GM12865 (cell line): Measurements from ENCODE around the gene DDX25.

Source experiments
- DNase-seq: peaks from one replicate; pipeline ENCODE4 v3.0.0; 2010; ENCODE audit warnings: low read depth
- H3K4me3 ChIP-seq: 2 replicates; pipeline ENCODE4 v1.5.1; 2011; ENCODE audit warnings: mild to moderate bottlenecking, low read depth, low read length, control low read depth
- TF ChIP-seq, protein P1 (sequence below): IDR thresholded peaks from 2 replicates; pipeline ENCODE4 v1.5.1; 2011; ENCODE audit warnings: low read length, control low read depth, low read depth, inconsistent platforms; ENCODE audit not compliant: insufficient read depth; ENCODE audit errors: missing control alignments

DDX25 gene

DNA sequence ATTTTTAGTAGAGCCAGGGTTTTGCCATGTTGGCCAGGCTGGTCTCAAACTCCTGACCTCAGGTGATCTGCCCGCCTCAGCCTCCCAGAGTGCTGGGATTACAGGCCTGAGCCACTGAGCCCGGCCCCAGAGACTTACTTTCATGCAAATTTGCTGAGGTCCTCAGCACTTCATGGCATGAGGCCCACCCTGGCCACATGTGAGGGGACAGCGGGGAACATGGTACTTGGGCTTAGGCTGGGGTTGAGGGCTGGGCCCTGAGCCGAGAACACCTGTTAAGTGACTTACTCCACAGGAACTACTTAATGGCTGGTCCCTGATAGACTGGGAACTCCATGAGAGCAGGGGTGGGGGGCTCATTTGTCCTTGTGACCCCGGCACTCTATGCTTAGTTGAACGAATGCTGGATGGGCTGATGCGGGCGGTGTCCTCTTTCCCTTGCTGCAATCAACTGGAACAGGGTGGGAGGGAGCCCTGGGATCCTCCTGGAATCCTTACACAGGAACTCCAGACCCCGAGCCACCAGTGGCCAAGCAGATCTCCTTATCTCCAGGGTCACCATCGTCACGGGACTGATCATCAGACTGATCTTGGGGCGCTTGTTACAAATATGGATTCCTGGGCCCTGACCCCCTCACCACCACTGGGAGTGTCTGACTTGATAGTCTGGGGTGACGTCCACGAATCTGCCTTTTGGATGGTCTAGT lies 42.6 kb downstream of the DDX25 start:
- TF ChIP-seq, protein P1, sequence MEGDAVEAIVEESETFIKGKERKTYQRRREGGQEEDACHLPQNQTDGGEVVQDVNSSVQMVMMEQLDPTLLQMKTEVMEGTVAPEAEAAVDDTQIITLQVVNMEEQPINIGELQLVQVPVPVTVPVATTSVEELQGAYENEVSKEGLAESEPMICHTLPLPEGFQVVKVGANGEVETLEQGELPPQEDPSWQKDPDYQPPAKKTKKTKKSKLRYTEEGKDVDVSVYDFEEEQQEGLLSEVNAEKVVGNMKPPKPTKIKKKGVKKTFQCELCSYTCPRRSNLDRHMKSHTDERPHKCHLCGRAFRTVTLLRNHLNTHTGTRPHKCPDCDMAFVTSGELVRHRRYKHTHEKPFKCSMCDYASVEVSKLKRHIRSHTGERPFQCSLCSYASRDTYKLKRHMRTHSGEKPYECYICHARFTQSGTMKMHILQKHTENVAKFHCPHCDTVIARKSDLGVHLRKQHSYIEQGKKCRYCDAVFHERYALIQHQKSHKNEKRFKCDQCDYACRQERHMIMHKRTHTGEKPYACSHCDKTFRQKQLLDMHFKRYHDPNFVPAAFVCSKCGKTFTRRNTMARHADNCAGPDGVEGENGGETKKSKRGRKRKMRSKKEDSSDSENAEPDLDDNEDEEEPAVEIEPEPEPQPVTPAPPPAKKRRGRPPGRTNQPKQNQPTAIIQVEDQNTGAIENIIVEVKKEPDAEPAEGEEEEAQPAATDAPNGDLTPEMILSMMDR: no peak
- DNase-seq: no peak

DNA sequence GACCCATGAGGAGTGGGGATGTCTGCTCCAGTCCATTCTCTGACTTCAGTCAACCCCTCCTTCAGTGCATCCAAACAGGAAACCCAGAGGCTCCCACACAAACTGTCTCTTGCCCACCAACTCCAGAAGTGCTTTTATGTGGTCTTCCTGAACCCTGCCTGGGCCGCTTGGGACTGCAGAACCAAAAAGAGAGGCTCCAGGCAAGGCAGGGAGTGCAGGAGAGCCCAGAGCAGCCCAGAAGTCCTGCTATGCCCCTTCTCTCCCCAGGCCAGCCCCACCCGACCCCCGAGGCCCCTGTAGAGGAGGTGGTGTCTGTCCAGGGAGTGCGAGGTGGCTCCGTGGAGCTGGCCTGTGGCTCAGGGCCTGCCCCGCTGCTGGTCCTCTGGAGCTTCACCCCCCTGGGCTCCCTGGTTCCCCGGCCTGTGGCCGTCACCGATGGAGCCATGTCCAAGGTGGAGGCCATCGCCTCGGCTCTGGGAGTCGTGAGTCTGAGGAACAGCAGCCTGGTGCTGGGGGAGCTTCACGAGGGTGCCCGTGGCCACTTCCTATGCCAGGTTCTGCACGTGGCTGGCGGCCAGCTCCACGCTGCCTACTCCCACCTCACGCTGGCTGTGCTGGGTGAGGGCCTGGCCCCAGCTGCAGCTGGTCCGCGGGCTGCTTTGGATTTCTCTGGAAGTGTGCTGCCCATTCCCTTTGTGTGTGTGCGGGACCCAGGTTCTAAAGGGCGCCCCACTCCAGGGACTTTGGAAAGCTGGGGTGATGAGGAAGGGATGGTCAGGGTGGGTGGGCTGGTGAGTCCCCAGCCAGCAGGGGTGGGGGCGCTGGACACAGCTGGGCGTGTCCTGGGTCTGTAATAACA lies 43.3 kb downstream of the DDX25 start:
- TF ChIP-seq, protein P1: no peak
- no peak for DNase-seq
- H3K4me3 ChIP-seq: no peak overlapping the region

More for the DNA sequence above, 42.6 kb downstream of the DDX25 start:
- no peak overlapping the region for H3K4me3 ChIP-seq

DNA sequence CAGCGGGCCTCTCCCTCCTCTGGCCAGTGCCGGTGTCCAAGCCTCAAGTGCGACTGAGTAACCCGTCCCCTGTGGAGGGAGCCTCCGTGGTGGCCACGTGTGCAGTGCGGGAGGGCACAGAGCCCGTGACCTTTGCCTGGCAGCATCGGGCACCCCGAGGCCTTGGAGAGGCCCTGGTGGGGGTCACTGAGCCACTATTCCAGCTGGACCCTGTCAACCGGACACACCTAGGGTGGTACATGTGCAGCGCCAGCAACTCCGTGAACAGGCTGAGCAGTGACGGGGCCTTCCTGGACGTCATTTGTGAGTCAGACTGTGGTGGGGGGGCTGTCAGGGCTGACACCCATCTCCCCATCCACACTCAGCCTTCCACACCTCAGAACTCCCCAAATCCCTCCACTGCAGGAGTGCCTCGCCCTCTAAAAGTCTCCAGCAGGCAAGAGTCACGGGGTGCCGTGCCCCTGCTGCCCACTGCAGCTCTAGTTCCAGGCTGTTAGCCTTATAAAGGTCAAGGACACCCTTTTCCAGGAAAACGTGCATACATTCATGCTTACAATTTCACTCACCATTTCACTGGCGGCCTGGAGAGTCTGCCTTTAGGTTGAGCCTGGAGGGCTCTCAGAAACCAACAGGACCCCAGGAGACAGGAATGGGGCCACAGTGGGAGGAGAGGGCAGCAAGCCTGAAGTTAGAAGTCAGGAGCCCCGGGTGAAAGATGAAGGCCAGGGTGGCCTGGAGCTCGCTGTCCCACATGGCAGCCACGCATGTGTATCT lies 44.2 kb downstream of the DDX25 start:
- DNase-seq: no peak
- H3K4me3 ChIP-seq: no peak overlapping the region
- TF ChIP-seq, protein P1: no peak

DNA sequence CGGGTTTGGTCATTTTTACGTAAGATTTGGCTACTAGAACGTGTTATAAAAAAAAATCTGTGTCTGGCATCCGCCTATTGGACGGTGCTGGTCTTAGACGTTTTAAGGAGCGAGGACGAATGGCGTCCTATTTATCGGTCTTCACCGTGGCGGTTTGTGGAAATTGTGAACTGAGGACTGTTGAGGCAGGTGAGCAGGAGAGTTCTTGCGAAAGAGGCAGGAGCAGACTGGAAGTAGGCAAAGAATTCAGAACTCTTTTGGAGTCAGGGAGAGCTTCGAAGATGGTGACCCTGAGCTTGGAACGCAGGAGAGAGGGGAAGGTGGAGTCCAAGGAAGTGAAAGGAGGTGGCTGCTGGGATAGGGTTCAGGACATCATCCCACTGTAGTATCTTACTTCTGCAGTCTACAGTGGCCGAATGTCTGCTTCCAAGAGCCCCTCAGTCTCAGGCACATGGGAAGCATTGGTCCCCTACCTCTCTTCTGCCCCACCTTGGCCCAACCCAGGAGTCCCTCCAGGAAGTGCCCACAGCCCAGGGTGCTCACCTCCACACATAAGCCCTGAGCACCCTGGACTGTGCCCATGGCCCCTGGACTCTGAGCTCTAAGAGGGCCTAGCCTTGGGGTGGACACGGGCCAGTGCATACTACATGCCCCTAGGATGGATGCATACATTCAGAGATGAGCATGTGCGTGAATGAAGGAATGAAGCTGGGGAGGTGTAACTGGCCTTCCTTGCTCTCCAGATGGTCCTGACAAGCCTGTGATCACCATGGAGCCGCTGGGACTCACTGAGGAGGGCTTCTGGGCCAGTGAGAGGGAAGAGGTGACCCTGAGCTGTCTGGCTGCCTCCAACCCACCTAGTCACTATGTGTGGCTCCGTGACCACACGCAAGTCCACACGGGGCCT lies 45.2 kb downstream of the DDX25 start:
- no peak for DNase-seq
- TF ChIP-seq, protein P1: no peak
- no peak overlapping the region for H3K4me3 ChIP-seq

DNA sequence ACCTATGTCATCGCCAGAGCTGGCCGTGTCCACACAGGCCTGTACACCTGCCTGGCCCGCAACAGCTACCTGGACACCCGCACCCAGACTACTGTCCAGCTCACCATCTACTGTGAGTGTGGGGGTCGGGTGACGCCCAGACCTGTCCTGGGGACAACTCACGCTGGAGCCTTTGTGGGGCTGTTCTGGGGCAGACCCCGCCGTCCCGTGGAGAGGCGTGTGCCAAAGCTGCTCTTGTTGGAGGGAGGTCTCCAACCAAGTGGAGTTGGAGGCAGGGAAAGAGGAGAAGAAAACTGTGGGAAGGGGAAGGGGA lies 45.8 kb downstream of the DDX25 start:
- TF ChIP-seq, protein P1: no peak
- DNase-seq: no peak
- no peak overlapping the region for H3K4me3 ChIP-seq
